H9 (cell line): Measurements from ENCODE around the gene NCKAP5L. TPM values are rescaled to one million over a fixed set of nuclear protein-coding genes. Genes with fewer than 3 reads are reported as not detected.
"Not testable (repeated sequence)": the region's sequence is repeated elsewhere in the genome, so short reads cannot be mapped to it uniquely, and the experiment has no call there.

ENCODE experiments used
- DNase-seq: peaks from one replicate; pipeline ENCODE4 v3.0.0-alpha.2; 2017
- H2AFZ ChIP-seq: one replicate; pipeline ENCODE4 v1.6.1; 2013; ENCODE audit warnings: mild to moderate bottlenecking, low read length, control low read depth, moderate library complexity
- H2AK5ac ChIP-seq: 2 replicates; pipeline ENCODE4 v1.6.1; 2013; ENCODE audit warnings: low read length, control low read depth, mixed read lengths; ENCODE audit not compliant: insufficient read length
- H2BK120ac ChIP-seq: one replicate; pipeline ENCODE4 v1.6.1; 2013; ENCODE audit warnings: low read depth, mild to moderate bottlenecking, low read length, control low read depth, inconsistent platforms; ENCODE audit not compliant: poor library complexity, severe bottlenecking
- H2BK12ac ChIP-seq: 2 replicates; pipeline ENCODE4 v1.6.1; 2013; ENCODE audit warnings: low read length, control low read depth, mixed read lengths, low read depth; ENCODE audit not compliant: insufficient read length
- H2BK15ac ChIP-seq: 2 replicates; pipeline ENCODE4 v1.6.1; 2013; ENCODE audit warnings: low read depth, low read length, control low read depth
- H2BK20ac ChIP-seq: one replicate; pipeline ENCODE4 v1.6.1; 2013; ENCODE audit warnings: low read depth, mild to moderate bottlenecking, low read length, control low read depth, inconsistent platforms; ENCODE audit not compliant: poor library complexity, severe bottlenecking
- H2BK5ac ChIP-seq: 2 replicates; pipeline ENCODE4 v1.6.1; 2013; ENCODE audit warnings: low read length, control low read depth, mixed read lengths; ENCODE audit not compliant: insufficient read length
- H3K14ac ChIP-seq: 2 replicates; pipeline ENCODE4 v1.6.1; 2013; ENCODE audit warnings: low read length, control low read depth; ENCODE audit not compliant: insufficient read depth
- H3K18ac ChIP-seq: 2 replicates; pipeline ENCODE4 v1.6.1; 2013; ENCODE audit warnings: low read depth, mild to moderate bottlenecking, mixed read lengths, low read length, control low read depth; ENCODE audit not compliant: insufficient read length
- H3K23ac ChIP-seq: 2 replicates; pipeline ENCODE4 v1.6.1; 2013; ENCODE audit warnings: low read length, control low read depth, mixed read lengths, low read depth; ENCODE audit not compliant: insufficient read length
- H3K23me2 ChIP-seq: 2 replicates; pipeline ENCODE4 v1.6.1; 2013; ENCODE audit warnings: low read depth, mild to moderate bottlenecking, mixed read lengths, low read length, control low read depth; ENCODE audit not compliant: insufficient read length, poor library complexity, severe bottlenecking
- H3K27ac ChIP-seq: 2 replicates; pipeline ENCODE4 v1.5.1; 2013; ENCODE audit warnings: low read length, control low read depth, mixed read lengths, low read depth; ENCODE audit not compliant: insufficient read length
- H3K27me3 ChIP-seq: 2 replicates; pipeline ENCODE4 v1.6.1; 2013; ENCODE audit warnings: low read length, control low read depth, inconsistent platforms; ENCODE audit not compliant: insufficient read depth
- H3K4ac ChIP-seq: 2 replicates; pipeline ENCODE4 v1.6.1; 2013; ENCODE audit warnings: low read depth, mild to moderate bottlenecking, control low read depth, inconsistent platforms, low read length, moderate library complexity
- H3K4me1 ChIP-seq: 2 replicates; pipeline ENCODE4 v1.6.1; 2013; ENCODE audit warnings: low read length, control low read depth, inconsistent platforms; ENCODE audit not compliant: insufficient read depth
- H3K4me2 ChIP-seq: 2 replicates; pipeline ENCODE4 v1.6.1; 2013; ENCODE audit warnings: low read length, control low read depth, mixed read lengths; ENCODE audit not compliant: insufficient read length, insufficient read depth
- H3K56ac ChIP-seq: 2 replicates; pipeline ENCODE4 v1.6.1; 2013; ENCODE audit warnings: low read depth, mild to moderate bottlenecking, mixed read lengths, low read length, control low read depth; ENCODE audit not compliant: insufficient read length
- H3K79me1 ChIP-seq: 2 replicates; pipeline ENCODE4 v1.6.1; 2013; ENCODE audit warnings: low read depth, mild to moderate bottlenecking, moderate library complexity, low read length, control low read depth, inconsistent platforms; ENCODE audit not compliant: insufficient read depth, poor library complexity, severe bottlenecking
- H3K79me2 ChIP-seq: 2 replicates; pipeline ENCODE4 v1.6.1; 2013; ENCODE audit warnings: low read length, control low read depth, inconsistent platforms; ENCODE audit not compliant: insufficient read depth
- H3K9ac ChIP-seq: 2 replicates; pipeline ENCODE4 v1.6.1; 2013; ENCODE audit warnings: low read length, control low read depth, mixed read lengths; ENCODE audit not compliant: insufficient read length; ENCODE audit errors: extremely low read depth
- H3K9me3 ChIP-seq: one replicate; pipeline ENCODE4 v1.6.1; 2013; ENCODE audit warnings: low read depth, low read length, inconsistent platforms; ENCODE audit not compliant: control insufficient read depth
- H3T11ph ChIP-seq: one replicate; pipeline ENCODE4 v1.6.1; 2013; ENCODE audit warnings: mild to moderate bottlenecking, low read length, control low read depth, inconsistent platforms
- H4K20me1 ChIP-seq: one replicate; pipeline ENCODE4 v1.6.1; 2013; ENCODE audit not compliant: control insufficient read depth, insufficient read length, insufficient read depth
- H4K5ac ChIP-seq: 2 replicates; pipeline ENCODE4 v1.6.1; 2013; ENCODE audit warnings: low read depth, mild to moderate bottlenecking, mixed read lengths, low read length, control low read depth; ENCODE audit not compliant: insufficient read length
- H4K8ac ChIP-seq: replicated peaks from 2 replicates; pipeline ENCODE4 v1.6.1; 2013; ENCODE audit warnings: low read length, control low read depth, mixed read lengths, low read depth; ENCODE audit not compliant: insufficient read length
- H4K91ac ChIP-seq: 2 replicates; pipeline ENCODE4 v1.6.1; 2013; ENCODE audit warnings: low read depth, mild to moderate bottlenecking, moderate library complexity, mixed read lengths, low read length, control low read depth; ENCODE audit not compliant: insufficient read length
- H3K27ac Mint-ChIP-seq, 3 experiments: 2 replicates in 2 of 3; 3 replicates in 1 of 3; pipeline ENCODE4 v1.8.0; 2020 to 2021; ENCODE audit warnings: mixed read lengths in 3 of 3, mild to moderate bottlenecking in 1 of 3, moderate library complexity in 1 of 3
- H3K27me3 Mint-ChIP-seq: 2 replicates; pipeline ENCODE4 v1.8.0; 2021; ENCODE audit warnings: low read depth, mild to moderate bottlenecking, moderate library complexity, mixed read lengths
- H3K36me3 Mint-ChIP-seq, 3 experiments: 2 replicates in 2 of 3; 3 replicates in 1 of 3; pipeline ENCODE4 v1.8.0; 2020 to 2021; ENCODE audit warnings: low read depth in 3 of 3, mixed read lengths in 3 of 3; ENCODE audit not compliant: insufficient read depth in 1 of 3
- H3K4me1 Mint-ChIP-seq, 2 experiments: 2 replicates each; pipeline ENCODE4 v1.8.0; 2020; ENCODE audit warnings: mixed read lengths in 2 of 2
- H3K4me3 Mint-ChIP-seq, 2 experiments: 2 replicates in 1 of 2; 3 replicates in 1 of 2; pipeline ENCODE4 v1.8.0; 2020 to 2021; ENCODE audit warnings: mild to moderate bottlenecking in 2 of 2, mixed read lengths in 2 of 2, moderate library complexity in 1 of 2
- H3K9me3 Mint-ChIP-seq, 2 experiments: 2 replicates in 1 of 2; 3 replicates in 1 of 2; pipeline ENCODE4 v1.8.0; 2020; ENCODE audit warnings: mild to moderate bottlenecking in 2 of 2, mixed read lengths in 2 of 2, moderate library complexity in 1 of 2
- WGBS: extraction: QIAGEN DNeasy Blood & Tissue Kit; methylation state at CpG from one replicate; pipeline ENCODE4 v1.1.7; 2013; ENCODE audit warnings: missing lambda C conversion rate, low lambda C conversion rate, mixed read lengths; ENCODE audit not compliant: insufficient read length; ENCODE audit errors: extremely low coverage; 5-methylcytosine and 5-hydroxymethylcytosine counted together
- total RNA-seq: library from RNA; stranded (reverse); gene quantifications from 2 replicates; pipeline ENCODE4 v1.2.1, GENCODE V29; 2021

NCKAP5L gene
- total RNA-seq, 1 experiment from 2014 or later = 27.7 TPM

- not testable (repeated sequence) for DNase-seq, H4K8ac ChIP-seq, H4K91ac ChIP-seq
Observed at GRCh38 chr12:49855890-49856289, 27.7 kb upstream of the NCKAP5L start.

More at GRCh38 chr12:49855890-49856289, 27.7 kb upstream of the NCKAP5L start:
- not testable (repeated sequence) for H3T11ph ChIP-seq, H2BK120ac ChIP-seq, H3K79me2 ChIP-seq, H2BK12ac ChIP-seq, H3K4ac ChIP-seq, H3K56ac ChIP-seq, H3K14ac ChIP-seq, H3K9me3 ChIP-seq, H3K27ac Mint-ChIP-seq, H3K23me2 ChIP-seq, H2AFZ ChIP-seq, H3K4me2 ChIP-seq, H2AK5ac ChIP-seq, H4K5ac ChIP-seq, H3K36me3 Mint-ChIP-seq, H3K4me1 ChIP-seq, H3K27ac ChIP-seq, H3K23ac ChIP-seq, H4K20me1 ChIP-seq, H3K4me3 Mint-ChIP-seq, H3K27me3 ChIP-seq, H2BK5ac ChIP-seq, H2BK15ac ChIP-seq, H3K79me1 ChIP-seq, H3K9ac ChIP-seq, H2BK20ac ChIP-seq, H3K18ac ChIP-seq
- WGBS = no CpG with 5 or more reads among the region's 4 CpGs
- Mint-ChIP-seq H3K4me1 (peaks cover 9 to 14% of the 10 kb centered on the region in 2 experiments), H3K27me3 (peaks cover 29% of the 10 kb centered on the region), H3K9me3 (peaks cover 14 to 23% of the 10 kb centered on the region in 2 experiments)
